ENCODE data around the gene SRPK2.

DNA sequence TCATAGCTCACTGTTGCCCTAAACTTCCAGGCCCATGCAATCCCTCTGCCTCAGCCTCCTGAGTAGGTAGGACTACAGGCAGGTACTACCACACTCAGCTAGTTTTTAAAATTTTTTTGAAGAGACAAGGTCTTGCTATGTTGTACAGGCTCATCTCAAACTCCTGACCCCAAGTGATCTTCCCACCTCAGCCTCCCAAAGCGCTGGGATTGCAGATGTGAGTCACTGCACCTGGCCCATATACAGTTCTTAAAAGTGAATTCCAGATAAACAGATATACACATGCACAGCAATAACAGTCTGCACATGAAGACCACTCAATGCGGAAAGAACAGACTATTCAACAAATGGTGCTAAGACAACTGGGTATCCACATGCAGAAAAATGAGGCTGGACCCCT, 67.8 kb downstream of the SRPK2 start:
- no peak for TF ChIP-seq POLR2A (IDR thresholded peaks at IDR 0.05; ENCODE audit: low read depth, low read length)
- TF ChIP-seq POLR2AphosphoS5 (IDR thresholded peaks at IDR 0.05; ENCODE audit: low read depth, low read length), result no peak
- TF ChIP-seq POU2F2 (IDR thresholded peaks at IDR 0.05; ENCODE audit: low read depth, low read length), result no peak
- TF ChIP-seq TAF1 (IDR thresholded peaks at IDR 0.05; ENCODE audit: low read depth, low read length), result no peak
- no peak for TF ChIP-seq SPI1 (IDR thresholded peaks at IDR 0.05; ENCODE audit: low read depth, low read length)
